Peyer's patch (tissue), 4 donors: ENCODE results near the gene DND1.

ENCODE experiments used
- CTCF ChIP-seq, 6 experiments: fragments of 450-650 bp in 4 of 6; fragments of 200-600 bp in 2 of 6; sonication (generic) in 1 of 6; IDR thresholded peaks; one replicate each; pipeline ENCODE4 v1.5.1; 2017 to 2019; ENCODE audit warnings: antibody characterized with exemption in 6 of 6, mild to moderate bottlenecking in 3 of 6, moderate library complexity in 1 of 6
- POLR2A ChIP-seq, 2 donors: fragments of 450-650 bp; IDR thresholded peaks; one replicate each; pipeline ENCODE4 v1.5.1; 2017; ENCODE audit warnings: antibody characterized with exemption in 2 of 2, mild to moderate bottlenecking in 2 of 2, moderate library complexity in 2 of 2

- TF ChIP-seq CTCF (IDR thresholded peaks at IDR 0.05) (no peak), POLR2A (IDR thresholded peaks at IDR 0.05) (no peak)
Observed at GRCh38 chr5:140631036-140631417, 42.3 kb downstream of the DND1 start.
